DOHH2 (cell line): ENCODE results near the gene PHKG2.

ENCODE experiments used
- H3F3A ChIP-seq: fragments of 200-600 bp; sonication (generic), shearing (Covaris generic); 2 replicates; pipeline ENCODE4 v1.6.0; 2016; ENCODE audit warnings: antibody characterized with exemption, mild to moderate bottlenecking; ENCODE audit not compliant: control insufficient read depth, insufficient read depth
- H3K27ac ChIP-seq: fragments of 200-600 bp; sonication (generic); 2 replicates; pipeline ENCODE4 v1.5.1; 2014; ENCODE audit warnings: low read depth, mild to moderate bottlenecking, low read length, moderate library complexity
- H3K27me3 ChIP-seq: fragments of 200-600 bp; sonication (generic); 2 replicates; pipeline ENCODE4 v1.6.1; 2014; ENCODE audit warnings: mild to moderate bottlenecking, low read length, mixed read lengths; ENCODE audit not compliant: control insufficient read depth
- H3K36me3 ChIP-seq: fragments of 200-600 bp; sonication (generic); 2 replicates; pipeline ENCODE4 v1.6.1; 2014; ENCODE audit warnings: mild to moderate bottlenecking, low read length, moderate library complexity, mixed read lengths; ENCODE audit not compliant: control insufficient read depth
- H3K4me1 ChIP-seq: fragments of 200-600 bp; sonication (generic); 2 replicates; pipeline ENCODE4 v1.6.1; 2014; ENCODE audit warnings: mild to moderate bottlenecking, low read length, mixed read lengths; ENCODE audit not compliant: control insufficient read depth
- H3K4me2 ChIP-seq: fragments of 200-600 bp; sonication (generic); 2 replicates; pipeline ENCODE4 v1.6.0; 2014; ENCODE audit warnings: mild to moderate bottlenecking, low read length, moderate library complexity
- H3K4me3 ChIP-seq: fragments of 200-600 bp; sonication (generic); 2 replicates; pipeline ENCODE4 v1.5.1; 2014; ENCODE audit warnings: mild to moderate bottlenecking, low read length, mixed read lengths
- H3K79me2 ChIP-seq: fragments of 200-600 bp; sonication (generic); 2 replicates; pipeline ENCODE4 v1.6.1; 2014; ENCODE audit warnings: mild to moderate bottlenecking, low read length, mixed read lengths; ENCODE audit not compliant: control insufficient read depth
- H3K9me2 ChIP-seq: fragments of 200-600 bp; sonication (generic); replicated peaks from 2 replicates; pipeline ENCODE4 v1.6.1; 2014; ENCODE audit warnings: mild to moderate bottlenecking, low read length, mixed read lengths; ENCODE audit not compliant: control insufficient read depth
- H3K9me3 ChIP-seq: fragments of 200-600 bp; sonication (generic); 2 replicates; pipeline ENCODE4 v1.6.1; 2014; ENCODE audit warnings: antibody characterized with exemption, low read length, mixed read lengths; ENCODE audit not compliant: control insufficient read depth, insufficient read depth
- H4K20me1 ChIP-seq: fragments of 200-600 bp; sonication (generic); 2 replicates; pipeline ENCODE4 v1.6.0; 2014; ENCODE audit warnings: low read depth, mild to moderate bottlenecking, antibody characterized with exemption, low read length, moderate library complexity; ENCODE audit not compliant: control insufficient read depth, insufficient read depth
- EZH2phosphoT487 ChIP-seq: fragments of 200-600 bp; sonication (generic); IDR thresholded peaks from 2 replicates; pipeline ENCODE4 v1.6.1; 2017; ENCODE audit warnings: borderline replicate concordance, mild to moderate bottlenecking, antibody characterized with exemption, low read length, moderate library complexity, mixed read lengths
- TF ChIP-seq, protein P1 (sequence below): fragments of 200-600 bp; sonication (generic); IDR thresholded peaks from one replicate; pipeline ENCODE4 v1.5.1; 2014; ENCODE audit warnings: antibody characterized with exemption, mild to moderate bottlenecking, low read depth, low read length; ENCODE audit not compliant: poor library complexity, severe bottlenecking

Gene PHKG2

DNA sequence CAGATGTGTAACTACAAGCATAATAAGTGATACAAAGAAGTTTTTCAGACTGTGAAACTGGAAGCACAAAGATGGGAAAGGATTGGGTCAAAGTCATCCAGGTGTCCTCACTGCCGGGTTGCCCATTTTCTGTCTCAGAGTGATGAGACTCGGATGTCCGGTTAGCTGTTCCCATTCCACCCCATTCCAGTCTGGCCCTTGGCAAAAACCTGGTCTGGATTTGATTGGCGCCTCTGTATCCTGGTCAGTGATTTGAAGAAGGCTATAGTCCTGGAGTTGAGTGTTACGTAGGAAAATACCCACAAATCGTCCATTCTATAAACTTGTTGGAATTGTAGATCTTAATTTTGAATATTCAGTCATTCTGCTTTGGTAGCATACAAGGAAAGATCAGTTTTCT is 19.9 kb upstream of the PHKG2 start:
- H3K4me3 ChIP-seq = no peak overlapping the region
- TF ChIP-seq, protein P1, sequence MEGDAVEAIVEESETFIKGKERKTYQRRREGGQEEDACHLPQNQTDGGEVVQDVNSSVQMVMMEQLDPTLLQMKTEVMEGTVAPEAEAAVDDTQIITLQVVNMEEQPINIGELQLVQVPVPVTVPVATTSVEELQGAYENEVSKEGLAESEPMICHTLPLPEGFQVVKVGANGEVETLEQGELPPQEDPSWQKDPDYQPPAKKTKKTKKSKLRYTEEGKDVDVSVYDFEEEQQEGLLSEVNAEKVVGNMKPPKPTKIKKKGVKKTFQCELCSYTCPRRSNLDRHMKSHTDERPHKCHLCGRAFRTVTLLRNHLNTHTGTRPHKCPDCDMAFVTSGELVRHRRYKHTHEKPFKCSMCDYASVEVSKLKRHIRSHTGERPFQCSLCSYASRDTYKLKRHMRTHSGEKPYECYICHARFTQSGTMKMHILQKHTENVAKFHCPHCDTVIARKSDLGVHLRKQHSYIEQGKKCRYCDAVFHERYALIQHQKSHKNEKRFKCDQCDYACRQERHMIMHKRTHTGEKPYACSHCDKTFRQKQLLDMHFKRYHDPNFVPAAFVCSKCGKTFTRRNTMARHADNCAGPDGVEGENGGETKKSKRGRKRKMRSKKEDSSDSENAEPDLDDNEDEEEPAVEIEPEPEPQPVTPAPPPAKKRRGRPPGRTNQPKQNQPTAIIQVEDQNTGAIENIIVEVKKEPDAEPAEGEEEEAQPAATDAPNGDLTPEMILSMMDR = no peak
- no peak for TF ChIP-seq EZH2phosphoT487
- H3K36me3 ChIP-seq = peaks cover 92% of the 10 kb centered on the region
- no peaks in the 10 kb centered on the region for H3K9me3 ChIP-seq
- H3K27me3 ChIP-seq = no peaks in the 10 kb centered on the region
- no peaks in the 10 kb centered on the region for H3K9me2 ChIP-seq
- no peaks in the 10 kb centered on the region for H4K20me1 ChIP-seq
- no peak overlapping the region for H3K4me2 ChIP-seq
- H3F3A ChIP-seq = 0 out of 2 replicates have a peak, but pooled peaks cover 2% of the 10 kb centered on the region
- H3K4me1 ChIP-seq = no peaks in the 10 kb centered on the region
- no peak overlapping the region for H3K27ac ChIP-seq
- H3K79me2 ChIP-seq = peaks cover 37% of the 10 kb centered on the region

DNA sequence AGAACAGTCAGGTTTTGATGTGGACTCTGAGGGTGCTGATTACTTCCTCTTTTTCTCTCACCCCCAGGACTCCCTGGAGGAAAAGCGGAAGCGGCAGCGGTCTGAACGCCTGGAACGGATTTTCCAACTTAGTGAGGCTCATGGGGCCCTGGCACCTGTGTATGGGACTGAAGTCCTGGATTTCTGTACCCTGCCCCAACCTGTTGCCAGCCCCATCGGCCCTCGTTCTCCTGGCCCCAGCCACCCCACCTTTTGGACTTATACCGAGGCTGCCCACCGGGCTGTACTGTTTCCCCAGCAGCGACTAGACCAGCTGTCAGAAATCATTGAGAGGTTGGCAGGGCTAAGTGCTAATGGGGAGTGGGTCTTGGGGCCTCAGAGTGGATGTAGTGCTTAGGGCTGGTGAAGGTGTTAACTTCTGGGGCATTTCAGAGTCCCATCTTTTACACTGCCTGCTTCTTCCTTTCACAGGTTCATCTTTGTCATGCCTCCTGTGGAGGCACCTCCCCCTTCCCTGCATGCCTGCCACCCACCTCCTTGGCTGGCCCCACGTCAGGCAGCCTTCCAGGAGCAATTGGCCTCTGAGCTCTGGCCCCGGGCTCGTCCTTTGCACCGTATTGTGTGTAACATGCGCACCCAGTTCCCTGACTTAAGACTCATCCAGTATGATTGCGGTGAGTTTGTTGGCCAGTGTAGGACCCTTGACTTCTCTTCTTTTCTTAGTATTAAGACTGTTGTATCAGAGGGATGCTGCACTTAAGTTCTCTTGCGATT is 19.1 kb upstream of the PHKG2 start:
- Histone ChIP-seq H3F3A (0 out of 2 replicates have a peak, but pooled peaks cover 2% of the 10 kb centered on the region), H3K79me2 (peaks cover 32% of the 10 kb centered on the region), H3K4me3 (no peak overlapping the region), H3K27ac (no peak overlapping the region), H4K20me1 (no peaks in the 10 kb centered on the region), H3K36me3 (peaks cover 92% of the 10 kb centered on the region), H3K9me3 (no peaks in the 10 kb centered on the region), H3K4me1 (no peaks in the 10 kb centered on the region), H3K4me2 (no peak overlapping the region), H3K27me3 (no peaks in the 10 kb centered on the region), H3K9me2 (no peaks in the 10 kb centered on the region)
- TF ChIP-seq EZH2phosphoT487 = no peak
- TF ChIP-seq, protein P1 = no peak

DNA sequence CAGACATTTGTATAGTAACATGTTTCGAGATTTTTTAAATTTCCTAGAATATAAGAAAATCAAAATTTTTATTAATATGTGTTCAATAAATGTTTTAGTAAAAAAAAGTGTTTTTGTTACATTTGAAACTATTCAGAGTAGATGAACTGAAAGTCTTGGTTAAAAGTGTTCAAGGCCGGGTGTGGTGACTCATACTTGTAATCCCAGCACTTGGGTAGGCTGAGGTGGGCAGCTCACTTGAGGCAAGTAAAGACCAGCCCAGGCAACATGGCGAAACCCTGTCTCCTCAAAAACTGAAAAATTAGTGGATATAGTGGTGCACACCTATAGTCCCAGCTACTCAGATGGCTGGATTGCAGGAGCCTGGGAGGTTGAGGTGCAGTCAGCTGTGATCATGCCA is 16.8 kb upstream of the PHKG2 start:
- no peaks in the 10 kb centered on the region for H3K9me2 ChIP-seq
- no peaks in the 10 kb centered on the region for H3K27me3 ChIP-seq
- peaks cover 10% of the 10 kb centered on the region for H3K79me2 ChIP-seq
- no peak overlapping the region for H3K4me2 ChIP-seq
- H4K20me1 ChIP-seq = peaks cover 3% of the 10 kb centered on the region; the same call in 1 of the 2 replicates
- no peak overlapping the region for H3K27ac ChIP-seq
- H3K9me3 ChIP-seq = no peaks in the 10 kb centered on the region
- TF ChIP-seq, protein P1 = no peak
- no peak for TF ChIP-seq EZH2phosphoT487
- H3K36me3 ChIP-seq = peaks cover 86% of the 10 kb centered on the region
- 0 out of 2 replicates have a peak, but pooled peaks cover 2% of the 10 kb centered on the region for H3F3A ChIP-seq
- no peak overlapping the region for H3K4me3 ChIP-seq
- no peaks in the 10 kb centered on the region for H3K4me1 ChIP-seq
